HG02588 (cell line): ENCODE data around the gene DNAAF1.
"Not testable (repeated sequence)": the region's sequence is repeated elsewhere in the genome, so short reads cannot be mapped to it uniquely, and the experiment has no call there.

Experiments
- ATAC-seq: cut with Tn5 transposase; IDR thresholded peaks from one replicate; pipeline ENCODE4 v1.9.1; 2021; ENCODE audit warnings: mild to moderate bottlenecking, moderate library complexity; ENCODE audit not compliant: unreplicated experiment

DNAAF1 gene

DNA sequence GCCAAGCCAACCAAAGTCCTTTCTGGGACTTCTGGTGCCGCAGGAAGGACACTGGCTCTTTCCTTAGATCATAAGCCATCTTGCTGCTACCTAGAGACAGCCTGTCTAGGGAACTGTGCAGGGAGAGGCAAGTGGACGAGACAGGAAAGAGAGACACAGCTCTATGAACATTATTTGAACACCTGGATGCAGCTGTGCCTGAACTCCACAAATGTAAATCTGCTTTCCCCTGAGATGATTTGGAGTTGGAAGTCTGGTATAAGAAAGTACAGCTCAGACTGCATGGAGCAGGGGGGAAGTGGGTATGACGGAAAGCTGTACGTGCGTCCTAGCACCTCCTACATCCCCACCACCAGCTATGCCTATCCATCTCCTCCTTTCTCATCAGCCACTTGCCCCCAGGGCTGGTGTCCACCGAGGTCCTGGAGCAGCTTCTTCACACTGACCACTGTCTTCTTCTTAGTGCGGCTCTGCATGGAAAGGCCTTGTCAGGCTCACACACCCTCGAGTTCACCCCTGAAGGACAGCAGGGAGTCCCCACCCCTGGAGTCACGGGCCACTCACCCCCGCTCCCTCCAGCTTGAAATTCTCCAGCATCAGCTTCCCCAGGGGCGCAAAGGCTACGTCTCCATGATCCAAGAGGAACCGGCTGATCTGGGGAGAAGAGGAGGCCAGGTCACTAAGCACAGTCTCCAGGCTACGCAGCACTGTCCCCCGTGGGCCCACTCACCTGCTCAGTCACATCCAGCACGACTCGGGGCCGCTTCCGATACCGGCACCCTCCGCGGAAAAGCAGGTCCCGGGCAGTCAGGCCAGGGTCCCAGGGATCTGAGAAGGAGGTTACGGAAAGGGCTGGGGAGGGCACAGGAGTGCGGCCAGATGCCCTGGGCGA lies 37.8 kb downstream of the DNAAF1 start:
- ATAC-seq = no peak

DNA sequence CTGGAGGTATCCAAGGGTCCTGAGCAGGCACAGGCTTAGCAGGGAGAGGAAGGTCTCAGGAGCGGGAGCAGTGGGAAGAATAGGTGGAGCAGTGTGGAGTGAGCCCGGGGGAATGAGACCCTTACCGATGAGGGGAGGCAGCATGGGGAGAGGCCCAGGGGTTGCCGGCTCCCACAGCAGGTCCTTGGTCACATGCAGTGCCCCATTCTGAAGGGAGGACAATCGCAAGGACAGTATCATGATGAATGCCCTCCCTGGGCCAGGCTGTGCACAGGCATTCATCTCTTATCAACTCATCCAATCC lies 38.4 kb downstream of the DNAAF1 start:
- ATAC-seq = no peak

- ATAC-seq = no peak
Observed at GRCh38 chr16:84183911-84184591, 38.9 kb downstream of the DNAAF1 start.

GRCh38 chr16:84184775-84185174 lies 39.7 kb downstream of the DNAAF1 start:
- no peak for ATAC-seq

GRCh38 chr16:84186685-84187437 lies 41.8 kb downstream of the DNAAF1 start, which contains the start of gene TAF1C:
Gene TAF1C (minus strand): TSS chr16:84187057. CDS start chr16:84184988, 2,069 bp downstream.
- ATAC-seq = peak; percentile 94

GRCh38 chr16:84190731-84191388 lies 45.8 kb downstream of the DNAAF1 start, which contains the start of gene ADAD2:
Gene ADAD2 (plus strand): TSS chr16:84191157. CDS start chr16:84191231, 74 bp downstream.
- ATAC-seq = no peak

GRCh38 chr16:84191466-84191865 lies 46.4 kb downstream of the DNAAF1 start:
- ATAC-seq = no peak

DNA sequence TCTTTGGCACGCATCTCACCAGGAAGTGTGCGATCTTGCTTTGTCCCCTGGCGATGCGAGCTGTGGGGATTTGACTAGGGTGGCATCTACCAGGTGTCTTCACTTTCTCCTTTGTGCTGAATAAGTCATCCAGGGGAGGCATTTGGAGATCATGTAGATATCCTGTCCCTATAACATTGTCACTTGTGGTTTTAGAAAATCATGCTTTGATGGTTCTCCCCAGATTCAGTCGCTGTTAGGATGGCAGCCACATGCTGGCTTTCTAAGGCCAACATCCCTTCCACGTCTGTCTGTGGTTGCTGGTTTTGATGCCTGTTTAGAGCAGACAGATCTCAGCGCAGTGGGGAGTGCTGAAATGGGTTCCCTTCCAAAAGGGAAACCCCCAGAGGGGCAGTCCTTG lies 48.4 kb downstream of the DNAAF1 start:
- ATAC-seq = no peak

DNA sequence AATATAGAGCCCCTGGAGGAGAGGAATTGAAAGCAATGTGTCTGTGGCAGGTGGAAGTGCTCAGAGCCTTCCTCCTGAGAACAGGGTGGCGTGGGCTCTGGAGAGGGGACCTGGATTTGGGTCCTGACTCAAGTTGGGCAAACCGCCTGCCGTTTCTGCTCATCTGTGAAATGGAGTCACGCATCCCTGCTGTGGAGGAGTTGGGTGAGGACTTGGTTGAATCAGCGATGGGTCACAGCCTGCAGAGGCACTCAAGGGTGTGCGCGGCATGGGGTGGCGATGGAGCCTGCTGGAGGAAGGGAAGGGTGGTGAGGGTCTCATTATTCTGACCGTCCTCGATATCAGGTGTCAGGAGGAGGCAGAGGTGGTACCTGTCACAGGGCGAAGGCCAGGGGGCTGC lies 48.9 kb downstream of the DNAAF1 start:
- ATAC-seq = no peak

- ATAC-seq = no peak
Observed at GRCh38 chr16:84194470-84195200, 49.5 kb downstream of the DNAAF1 start.

- no peak for ATAC-seq
Observed at GRCh38 chr16:84195201-84196093, 50.3 kb downstream of the DNAAF1 start.

- ATAC-seq = no peak
Observed at GRCh38 chr16:84196101-84196500, 51.0 kb downstream of the DNAAF1 start.

GRCh38 chr16:84196727-84197394 lies 51.8 kb downstream of the DNAAF1 start:
- ATAC-seq = no peak

DNA sequence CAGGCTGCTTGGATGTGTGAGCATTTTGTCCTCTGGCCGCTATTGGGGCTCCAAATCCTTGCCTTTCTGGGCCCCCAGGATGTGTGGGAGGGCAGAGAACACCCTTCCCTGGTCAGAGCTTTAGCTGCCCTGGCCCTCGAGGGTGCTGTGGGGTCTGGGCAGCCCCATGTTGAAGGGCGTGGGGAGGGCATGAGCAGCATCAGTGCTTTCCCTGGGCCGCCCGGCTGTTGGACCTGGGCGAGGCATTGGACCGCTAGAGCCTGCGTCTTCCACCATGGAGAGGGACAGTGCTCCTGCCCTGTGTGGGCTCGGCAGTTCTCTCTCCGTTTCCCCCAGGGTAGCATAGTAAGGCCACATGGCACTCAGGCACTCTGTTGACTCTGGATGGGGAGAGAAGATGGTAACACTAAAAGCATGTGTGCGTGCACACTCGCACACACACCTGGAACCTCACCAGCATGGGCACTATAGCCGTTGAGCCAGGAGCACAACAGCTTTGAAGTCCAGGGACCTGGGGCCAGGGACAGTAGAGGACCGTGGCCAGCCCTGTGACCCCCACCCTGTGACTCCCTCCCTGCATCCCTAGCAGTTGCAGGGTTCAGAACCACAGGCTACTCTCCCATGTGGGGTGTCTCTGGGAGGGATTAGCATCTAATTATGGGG lies 52.5 kb downstream of the DNAAF1 start:
- ATAC-seq = no peak

GRCh38 chr16:84198401-84198800 lies 53.3 kb downstream of the DNAAF1 start:
- ATAC-seq = no peak

GRCh38 chr16:84199097-84199496 lies 54.0 kb downstream of the DNAAF1 start:
- ATAC-seq = no peak

DNA sequence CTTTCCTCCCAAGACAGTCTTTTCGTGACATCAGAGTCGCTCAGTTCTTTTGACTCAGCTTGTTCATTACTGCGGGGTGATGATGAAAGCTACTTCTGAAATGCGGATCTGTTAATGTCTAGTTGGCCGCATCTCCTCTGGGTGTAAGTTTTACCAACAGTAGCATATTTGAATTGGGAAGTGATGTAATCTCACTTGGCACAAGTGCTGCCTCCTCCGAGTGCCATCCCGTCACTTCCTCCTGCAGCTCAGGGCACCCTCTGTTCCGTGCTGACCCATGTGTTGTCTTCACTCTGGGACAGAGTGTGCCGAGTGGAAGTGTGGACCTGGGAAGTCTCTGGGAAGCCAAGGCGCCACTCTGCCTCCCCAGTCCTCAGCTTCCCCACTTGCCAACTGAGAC lies 54.8 kb downstream of the DNAAF1 start:
- ATAC-seq = no peak

DNA sequence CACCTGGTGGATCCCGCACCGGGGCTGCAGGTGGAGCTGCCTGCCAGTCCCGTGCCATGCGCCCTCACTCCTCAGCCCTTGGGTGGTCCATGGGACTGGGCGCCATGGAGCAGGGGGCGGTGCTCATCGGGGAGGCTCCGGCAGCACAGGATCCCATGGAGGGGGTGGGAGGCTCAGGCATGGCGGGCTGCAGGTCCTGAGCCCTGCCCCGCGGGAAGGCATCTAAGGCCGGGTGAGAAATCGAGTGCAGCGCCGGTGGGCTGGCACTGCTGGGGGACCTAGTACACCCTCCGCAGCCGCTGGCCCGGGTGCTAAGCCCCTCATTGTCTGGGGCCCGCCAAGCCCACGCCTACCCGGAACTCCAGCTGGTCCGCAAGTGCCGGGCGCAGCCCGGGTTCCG lies 59.4 kb downstream of the DNAAF1 start:
- not testable (repeated sequence) for ATAC-seq
